ENCODE results near the gene TRIO. TPM values are rescaled to one million over a fixed set of nuclear protein-coding genes. Genes with fewer than 3 reads are reported as not detected.
"Not testable (repeated sequence)": the region's sequence is repeated elsewhere in the genome, so short reads cannot be mapped to it uniquely, and the experiment has no call there.

The TRIO gene
- total RNA-seq, 4 donors from 2014 or later, result 21.2 to 105 (median 47.6) TPM

DNA sequence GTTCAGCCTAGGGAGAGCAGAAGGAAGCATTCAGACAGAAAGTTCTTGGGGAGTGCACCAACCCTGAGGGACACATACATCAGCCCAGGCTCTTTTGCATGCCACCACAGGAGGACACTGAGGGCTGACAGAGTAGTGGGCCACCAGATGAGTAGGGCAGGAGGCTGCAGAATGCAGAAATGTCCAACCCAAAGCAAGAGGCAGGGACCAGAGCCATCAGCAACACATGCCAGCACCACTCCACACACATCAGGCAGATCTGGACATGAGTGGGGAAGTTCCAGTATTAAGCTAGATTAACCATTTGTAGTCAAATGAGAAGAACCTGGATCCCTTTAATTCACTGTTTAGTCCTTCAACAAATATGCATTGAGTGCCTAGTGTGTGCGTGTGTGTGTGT lies 402.7 kb downstream of the TRIO start:
- H3K9me3 ChIP-seq, result peaks cover 0 to 5% (median 0%) of the 10 kb centered on the region in 3 donors
- H3K4me3 ChIP-seq, result no peak overlapping the region
- H3K27ac ChIP-seq, result no peak overlapping the region
- no peak for DNase-seq
- H3K4me1 ChIP-seq, result no peaks in the 10 kb centered on the region
- TF ChIP-seq, protein P1, sequence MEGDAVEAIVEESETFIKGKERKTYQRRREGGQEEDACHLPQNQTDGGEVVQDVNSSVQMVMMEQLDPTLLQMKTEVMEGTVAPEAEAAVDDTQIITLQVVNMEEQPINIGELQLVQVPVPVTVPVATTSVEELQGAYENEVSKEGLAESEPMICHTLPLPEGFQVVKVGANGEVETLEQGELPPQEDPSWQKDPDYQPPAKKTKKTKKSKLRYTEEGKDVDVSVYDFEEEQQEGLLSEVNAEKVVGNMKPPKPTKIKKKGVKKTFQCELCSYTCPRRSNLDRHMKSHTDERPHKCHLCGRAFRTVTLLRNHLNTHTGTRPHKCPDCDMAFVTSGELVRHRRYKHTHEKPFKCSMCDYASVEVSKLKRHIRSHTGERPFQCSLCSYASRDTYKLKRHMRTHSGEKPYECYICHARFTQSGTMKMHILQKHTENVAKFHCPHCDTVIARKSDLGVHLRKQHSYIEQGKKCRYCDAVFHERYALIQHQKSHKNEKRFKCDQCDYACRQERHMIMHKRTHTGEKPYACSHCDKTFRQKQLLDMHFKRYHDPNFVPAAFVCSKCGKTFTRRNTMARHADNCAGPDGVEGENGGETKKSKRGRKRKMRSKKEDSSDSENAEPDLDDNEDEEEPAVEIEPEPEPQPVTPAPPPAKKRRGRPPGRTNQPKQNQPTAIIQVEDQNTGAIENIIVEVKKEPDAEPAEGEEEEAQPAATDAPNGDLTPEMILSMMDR (IDR thresholded peaks at IDR 0.05), result no peak
- no peak for TF ChIP-seq POLR2A (IDR thresholded peaks at IDR 0.05)
- intact Hi-C loops (cut with DNase I), result no loop called here
- H3K27me3 ChIP-seq, result peaks cover 0 to 7% (median 0%) of the 10 kb centered on the region in 4 donors
- 17 to 71% methylated on average over 1 of the region's 1 CpG for WGBS, 2 donors
- no peaks in the 10 kb centered on the region for H3K36me3 ChIP-seq

DNA sequence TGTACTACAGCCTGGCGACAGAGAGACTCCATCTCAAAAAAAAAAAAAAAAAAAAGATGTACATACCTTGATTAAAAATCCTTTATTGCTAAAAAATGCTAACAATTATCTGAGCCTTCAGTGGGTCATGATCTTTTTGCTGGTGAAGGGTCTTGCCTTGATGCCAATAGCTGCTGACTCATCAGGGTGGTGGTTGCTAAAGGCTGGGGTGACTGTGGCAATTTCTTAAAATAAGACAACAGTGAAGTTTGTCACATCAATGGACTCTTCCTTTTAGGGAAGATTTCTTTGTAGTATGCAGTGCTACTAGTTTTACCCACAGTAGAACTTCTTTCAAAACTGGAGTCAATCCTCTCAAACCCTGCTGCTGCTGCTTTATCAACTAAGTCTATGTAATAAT lies 404.5 kb downstream of the TRIO start:
- DNase-seq, result no peak

DNA sequence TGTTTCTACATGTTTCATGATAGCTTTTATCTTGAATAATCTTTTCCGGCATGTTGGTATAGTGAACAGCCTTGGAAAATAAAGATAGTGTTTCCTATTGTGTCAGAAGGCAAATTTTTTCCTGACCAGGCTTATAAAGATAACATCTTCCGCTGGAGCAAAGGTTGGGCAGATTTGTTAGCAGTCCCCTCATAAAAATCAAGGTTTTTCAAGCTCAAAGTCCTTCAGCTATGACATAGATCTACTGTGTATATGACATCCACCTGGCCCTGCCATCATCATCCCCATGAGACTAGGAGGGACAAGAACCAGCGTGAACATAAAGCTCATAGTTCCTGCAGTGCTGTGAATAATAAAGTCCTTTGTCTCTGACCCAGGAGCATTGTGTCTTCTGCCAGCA lies 408.1 kb downstream of the TRIO start:
- Histone ChIP-seq H3K4me1 (no peaks in the 10 kb centered on the region), H3K9me3 (no peaks in the 10 kb centered on the region), H3K4me3 (no peak overlapping the region), H3K27me3 (peaks cover 0 to 7% (median 0%) of the 10 kb centered on the region in 4 donors), H3K27ac (no peak overlapping the region), H3K36me3 (no peaks in the 10 kb centered on the region)
- intact Hi-C loops (cut with DNase I), result no loop called here
- 77 to 82% methylated on average over 3 of the region's 3 CpGs for WGBS, 2 donors
- TF ChIP-seq, protein P1 (IDR thresholded peaks at IDR 0.05), result no peak
- DNase-seq, result no peak

More for the DNA sequence above, 404.5 kb downstream of the TRIO start:
- intact Hi-C loops (cut with DNase I), result no loop called here
- H3K27me3 ChIP-seq, result peaks cover 0 to 7% (median 0%) of the 10 kb centered on the region in 4 donors
- H3K9me3 ChIP-seq, result no peaks in the 10 kb centered on the region
- TF ChIP-seq POLR2A (IDR thresholded peaks at IDR 0.05), result no peak
- TF ChIP-seq, protein P1 (IDR thresholded peaks at IDR 0.05), result no peak
- 88% methylated on average over 1 of the region's 1 CpG for WGBS, 2 donors
- no peaks in the 10 kb centered on the region for H3K4me1 ChIP-seq
- H3K36me3 ChIP-seq, result no peaks in the 10 kb centered on the region
- no peak overlapping the region for H3K27ac ChIP-seq
- H3K4me3 ChIP-seq, result no peak overlapping the region

DNA sequence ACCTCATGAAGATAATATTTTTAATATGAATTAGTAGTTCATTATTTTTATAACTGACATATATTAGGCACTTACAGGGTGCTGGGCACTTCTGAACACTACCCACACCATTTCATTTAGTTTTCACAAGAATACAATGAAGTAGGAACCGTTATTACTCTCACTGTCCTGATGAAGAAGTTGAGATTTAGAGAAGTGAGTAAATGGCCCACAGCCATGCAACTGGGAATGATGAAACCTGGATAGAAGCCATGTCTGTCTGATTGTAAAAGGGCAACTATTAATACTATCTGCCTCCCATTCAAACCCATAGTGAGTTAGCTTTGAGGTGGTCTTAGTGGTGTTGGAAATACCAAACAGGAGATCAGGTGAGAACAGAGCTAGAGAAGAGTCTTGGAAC lies 408.9 kb downstream of the TRIO start:
- no peak for TF ChIP-seq POLR2A (IDR thresholded peaks at IDR 0.05)
- TF ChIP-seq, protein P1 (IDR thresholded peaks at IDR 0.05), result no peak
- Histone ChIP-seq H3K4me1 (no peaks in the 10 kb centered on the region), H3K4me3 (no peak overlapping the region), H3K27ac (no peak overlapping the region), H3K36me3 (no peaks in the 10 kb centered on the region), H3K27me3 (peaks cover 0 to 7% (median 0%) of the 10 kb centered on the region in 4 donors), H3K9me3 (no peaks in the 10 kb centered on the region)
- intact Hi-C loops (cut with DNase I), result no loop called here
- WGBS, 2 donors, result 20 to 32% methylated on average over 1 of the region's 1 CpG
- DNase-seq, result no peak

DNA sequence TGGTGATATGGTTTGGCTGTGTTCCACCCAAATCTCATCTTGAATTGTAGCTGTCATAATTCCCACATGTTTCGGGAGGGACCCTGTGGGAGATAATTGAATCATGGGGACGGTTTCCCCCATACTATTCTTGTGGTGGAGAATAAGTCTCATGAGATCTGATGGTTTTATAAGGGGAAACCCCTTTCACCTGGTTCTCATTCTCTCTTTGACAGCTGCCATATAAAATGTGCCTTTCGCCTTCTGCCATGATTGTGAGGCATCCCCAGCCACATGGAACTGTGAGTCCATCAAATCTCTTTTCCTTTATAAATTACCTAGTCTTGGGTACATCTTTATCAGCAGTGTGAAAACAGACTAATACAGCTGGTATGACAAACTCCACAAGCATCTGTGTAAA lies 411.1 kb downstream of the TRIO start:
- H3K36me3 ChIP-seq; intact Hi-C loops (cut with DNase I); H3K4me1 ChIP-seq; H3K4me3 ChIP-seq; H3K27me3 ChIP-seq; H3K9me3 ChIP-seq; DNase-seq; H3K27ac ChIP-seq: not testable (repeated sequence)
- WGBS, 2 donors, result 66 to 78% methylated on average over 3 of the region's 3 CpGs

DNA sequence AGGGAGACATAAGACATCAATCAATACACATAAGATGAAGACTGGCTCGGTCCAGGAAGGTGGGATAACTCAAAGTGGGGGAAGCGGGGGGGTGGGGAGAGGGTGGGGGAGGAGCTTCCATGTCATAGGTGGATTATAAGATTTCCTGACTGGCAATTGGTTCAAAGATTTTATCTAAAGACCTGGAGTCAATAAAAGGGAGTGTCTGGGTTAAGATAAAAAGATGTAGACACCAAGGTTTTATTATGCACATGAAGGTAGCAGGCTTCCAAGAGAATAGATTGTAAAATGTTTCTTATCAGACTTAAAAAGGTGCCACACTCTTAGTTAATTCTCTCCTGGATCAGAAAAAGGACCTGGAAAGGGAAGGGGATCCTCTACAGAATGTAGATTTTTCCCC lies 412.9 kb downstream of the TRIO start:
- Histone ChIP-seq H3K36me3 (no peaks in the 10 kb centered on the region), H3K9me3 (no peaks in the 10 kb centered on the region), H3K4me1 (no peaks in the 10 kb centered on the region), H3K27me3 (peaks cover 0 to 7% (median 0%) of the 10 kb centered on the region in 4 donors), H3K27ac (no peak overlapping the region), H3K4me3 (no peak overlapping the region)
- no peak for TF ChIP-seq POLR2A (IDR thresholded peaks at IDR 0.05)
- TF ChIP-seq, protein P1 (IDR thresholded peaks at IDR 0.05), result no peak
- no peak for DNase-seq
- intact Hi-C loops (cut with DNase I), result no loop called here
- WGBS, 2 donors, result 67 to 68% methylated on average over 2 of the region's 2 CpGs
